HL-60/S4 treated with phorbol 12-myristate 13-acetate at 8.2 ng/mL for 4 days and 3 days (cell line): Measurements from ENCODE around the gene BMX.

Experiments used
- in situ Hi-C: fragments of 300-500 bp; cut with MboI; formaldehyde crosslinking; loops from 2 replicates; pipeline ENCODE4 v1.15.0; 2022; ENCODE audit warnings: low sequenced_read_pairs

BMX gene

DNA sequence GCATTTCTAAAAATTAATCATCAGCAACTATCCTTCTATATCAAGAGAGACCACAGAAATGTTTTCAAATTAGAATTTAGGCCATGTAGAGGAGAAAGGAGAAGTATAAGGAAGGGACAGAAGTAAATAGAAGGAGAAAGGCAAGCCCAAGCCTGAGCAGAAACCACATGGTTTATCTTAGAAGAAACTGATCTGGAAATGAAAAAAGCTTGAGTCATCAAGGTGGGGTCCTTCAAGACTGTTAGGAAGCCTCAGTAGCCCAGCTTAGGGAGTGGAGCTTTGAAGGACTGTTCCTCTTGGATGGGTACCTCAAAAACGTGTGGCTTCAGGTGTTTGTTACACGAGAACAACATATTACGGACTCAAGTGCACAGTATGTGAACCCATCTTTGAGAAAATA lies 4.5 kb downstream of the BMX start:
- in situ Hi-C loops: no loop called here

DNA sequence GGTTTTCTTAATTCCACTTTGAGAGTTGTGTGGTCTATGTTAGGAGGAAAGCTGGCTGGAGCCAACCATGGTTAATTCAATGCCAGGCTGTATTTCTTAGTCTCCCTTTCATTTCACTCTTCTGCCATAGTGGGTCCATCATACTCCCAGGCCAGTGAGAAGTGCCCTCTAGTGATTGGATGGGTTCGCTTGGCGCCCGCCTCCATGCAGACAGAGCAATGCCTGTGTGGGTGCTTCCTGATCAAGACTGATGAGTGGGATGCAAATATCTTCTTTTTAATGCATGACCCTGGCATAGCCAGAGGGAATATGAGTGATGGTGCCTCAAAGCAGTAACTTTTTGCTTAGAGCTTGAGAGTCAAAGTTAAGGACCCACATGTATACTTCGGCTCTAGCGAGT lies 6.4 kb downstream of the BMX start:
- in situ Hi-C loops: no loop called here

DNA sequence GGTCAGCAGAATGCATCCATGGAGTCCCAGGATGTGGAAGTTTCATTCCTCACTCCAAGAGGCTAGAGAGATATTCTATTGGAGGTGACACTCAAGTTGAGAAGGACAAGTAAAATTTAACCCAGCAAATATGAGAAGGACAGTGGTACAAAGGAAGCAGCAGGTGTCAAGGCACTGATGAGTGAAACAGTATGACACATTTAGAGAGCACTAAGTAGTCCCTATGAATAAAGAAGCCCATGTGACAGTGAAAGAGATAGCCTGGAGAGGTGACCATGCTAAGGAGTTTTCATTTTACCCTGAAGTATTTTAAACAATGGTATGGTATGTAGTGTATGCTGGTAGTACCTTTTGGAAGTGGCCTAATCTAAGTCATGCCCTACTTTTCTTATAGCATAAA lies 9.2 kb downstream of the BMX start:
- in situ Hi-C loops: no loop called here

DNA sequence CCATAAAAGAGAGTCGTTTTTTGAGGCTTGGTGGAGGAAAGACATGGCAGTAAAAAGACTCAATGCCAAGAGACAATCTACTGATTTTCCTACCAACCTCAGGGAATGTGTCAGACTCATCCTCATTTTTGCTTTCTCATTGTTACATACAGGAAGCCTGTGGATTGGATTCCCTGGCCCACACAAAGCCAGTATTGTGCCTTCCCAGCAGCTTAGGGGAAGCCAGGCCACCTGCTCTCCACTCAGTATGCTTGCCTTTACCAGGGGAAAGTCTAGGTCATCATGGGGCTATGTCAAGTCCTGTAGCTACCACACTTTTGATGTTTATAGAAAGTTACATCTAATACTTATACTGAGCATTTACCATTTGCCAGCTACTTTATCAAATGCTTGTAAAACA lies 11.0 kb downstream of the BMX start:
- in situ Hi-C loops: no loop called here

DNA sequence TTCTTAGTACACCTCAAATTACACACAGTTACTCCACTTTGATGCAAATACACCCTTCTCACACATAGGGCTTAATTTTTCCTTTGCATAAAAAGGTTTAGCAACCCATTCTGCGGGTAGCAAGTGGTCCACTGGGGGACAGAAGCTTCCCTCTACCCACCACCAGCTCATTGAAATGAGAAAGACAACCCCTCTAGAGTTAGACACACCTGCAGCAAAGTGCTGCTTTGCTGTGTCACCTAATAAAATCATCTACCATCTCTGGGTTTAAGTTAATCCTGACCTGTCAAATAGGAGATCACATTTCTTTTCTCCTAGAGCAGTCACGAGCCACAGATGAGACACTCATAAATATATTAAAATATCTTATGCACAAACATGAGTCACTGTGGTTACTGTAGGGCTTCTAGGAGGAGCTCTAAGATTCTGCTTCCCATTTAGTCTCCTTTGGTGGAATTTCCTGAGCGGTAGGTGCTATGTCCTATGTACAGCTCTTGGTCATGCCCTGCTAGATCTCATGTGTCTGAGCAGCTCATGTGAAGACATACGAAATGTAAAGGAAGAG lies 11.9 kb downstream of the BMX start:
- in situ Hi-C loops: no loop called here

DNA sequence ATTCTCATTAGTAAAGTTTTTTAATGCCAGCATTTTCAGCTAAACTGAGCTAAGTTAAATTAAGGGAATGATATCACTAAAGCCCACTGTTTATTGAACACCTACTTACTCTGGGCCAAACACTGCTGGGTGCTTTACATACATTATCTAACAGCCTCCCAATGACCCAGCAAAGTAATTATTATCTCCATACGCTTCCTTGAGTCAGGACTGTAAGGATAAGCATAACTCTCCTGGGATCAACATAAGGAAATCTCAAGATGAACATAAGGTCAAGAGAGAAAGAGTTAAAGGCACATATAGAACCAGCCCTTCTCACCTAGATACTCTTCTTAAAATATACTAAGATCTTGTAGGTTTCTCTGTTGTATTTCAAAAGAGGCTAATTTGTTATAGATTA lies 13.7 kb downstream of the BMX start:
- in situ Hi-C loops: no loop called here

DNA sequence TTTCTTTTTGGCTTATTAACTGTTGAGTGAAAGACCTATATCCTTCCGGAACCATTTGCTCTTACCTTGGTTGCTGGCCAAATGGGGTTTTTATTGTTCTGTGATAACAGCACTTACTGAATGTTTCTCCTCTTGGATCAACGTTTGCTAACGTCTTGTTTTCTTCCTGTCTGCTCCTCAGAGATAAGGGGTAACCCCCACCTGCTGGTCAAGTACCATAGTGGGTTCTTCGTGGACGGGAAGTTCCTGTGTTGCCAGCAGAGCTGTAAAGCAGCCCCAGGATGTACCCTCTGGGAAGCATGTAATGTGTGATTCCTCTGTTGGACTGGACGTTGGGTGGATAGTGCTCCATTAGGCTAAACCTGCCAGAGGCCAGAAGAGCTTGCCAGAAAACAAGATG lies 15.3 kb downstream of the BMX start:
- in situ Hi-C loops: no loop called here

DNA sequence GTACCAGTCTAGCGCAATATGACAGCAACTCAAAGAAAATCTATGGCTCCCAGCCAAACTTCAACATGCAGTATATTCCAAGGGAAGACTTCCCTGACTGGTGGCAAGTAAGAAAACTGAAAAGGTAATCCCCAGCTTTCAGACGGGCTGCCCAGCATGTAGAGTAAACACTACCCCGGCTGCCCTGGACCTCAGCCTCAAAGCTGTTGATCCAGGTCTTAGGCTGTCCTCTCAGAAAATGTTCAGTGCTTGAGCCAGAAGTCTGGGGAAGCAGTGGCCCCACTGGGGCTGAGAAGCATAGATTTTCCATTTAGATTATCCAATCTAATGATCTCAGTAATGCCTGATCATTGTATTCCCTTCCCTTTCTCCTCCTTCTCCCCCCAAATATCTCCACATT lies 21.9 kb downstream of the BMX start:
- in situ Hi-C loops: no loop called here

DNA sequence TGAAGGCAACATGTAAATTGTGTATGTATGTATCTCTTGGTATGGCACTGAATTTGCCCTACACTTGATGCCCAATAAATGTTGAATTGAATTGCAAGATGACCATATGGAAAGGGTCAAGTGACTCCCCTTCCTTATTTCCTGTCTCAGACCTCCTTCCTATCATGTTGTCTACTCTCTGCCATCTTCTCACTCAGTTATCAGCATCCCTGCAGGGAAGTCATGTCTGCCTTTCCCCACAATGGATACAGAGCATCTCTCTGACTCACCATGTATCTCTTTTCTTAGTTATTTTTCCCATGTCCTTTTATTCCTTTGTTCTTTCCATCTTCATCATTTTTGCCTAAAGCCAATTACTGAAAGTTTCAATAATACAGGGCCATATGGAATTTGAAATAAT lies 22.5 kb downstream of the BMX start:
- in situ Hi-C loops: no loop called here

DNA sequence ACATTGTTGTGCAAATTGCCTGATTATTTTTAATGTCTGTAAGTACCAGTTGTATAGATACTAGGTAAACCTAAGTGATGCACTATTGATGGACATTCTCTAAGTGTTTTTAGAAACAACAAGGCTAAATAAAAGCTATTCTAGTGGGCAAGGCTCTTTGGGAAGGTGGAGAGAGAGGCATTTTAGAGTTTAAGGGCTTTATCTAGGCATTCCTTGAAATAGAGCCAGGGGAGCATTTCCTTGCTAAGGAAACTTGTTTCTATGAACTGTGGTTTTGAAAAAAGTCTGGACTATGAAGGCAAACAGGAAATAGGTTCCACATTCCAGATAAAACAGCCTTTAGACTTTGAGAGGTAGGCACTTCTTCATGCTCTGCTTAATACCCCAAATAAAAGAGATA lies 23.8 kb downstream of the BMX start:
- in situ Hi-C loops: no loop called here

DNA sequence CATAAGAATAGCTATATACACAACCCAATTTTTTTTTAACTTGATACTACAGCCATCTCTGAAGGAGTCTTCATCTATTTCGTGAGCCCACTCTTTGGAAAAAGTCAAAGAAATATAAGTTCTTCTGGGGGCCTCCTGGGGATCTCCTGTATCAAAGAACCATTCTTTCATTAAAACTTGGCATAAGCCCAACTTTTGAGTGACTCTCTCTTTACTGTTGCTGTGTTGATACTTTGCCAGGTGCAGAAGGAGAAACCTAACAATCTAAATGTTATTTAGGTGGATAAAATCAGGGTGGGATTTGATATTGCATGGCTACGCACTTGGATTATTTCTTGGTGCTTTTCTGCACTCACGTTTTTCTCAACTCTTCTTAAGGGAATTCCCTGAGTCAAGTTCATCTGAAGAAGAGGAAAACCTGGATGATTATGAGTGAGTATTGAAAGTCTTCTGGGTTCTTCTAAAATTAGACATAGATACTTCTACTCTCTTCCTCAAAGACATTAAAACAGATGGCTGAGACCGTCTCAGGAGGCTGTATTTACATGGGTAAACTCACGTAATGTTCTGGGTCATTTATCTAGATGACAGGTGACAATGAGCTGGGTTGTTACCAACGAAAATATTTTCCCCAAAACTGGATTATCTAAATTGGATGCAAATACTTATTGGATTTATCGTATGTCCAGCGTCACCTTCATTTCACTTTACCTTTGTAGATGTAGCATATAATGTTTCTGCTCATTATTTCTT lies 25.2 kb downstream of the BMX start:
- in situ Hi-C loops: no loop called here

DNA sequence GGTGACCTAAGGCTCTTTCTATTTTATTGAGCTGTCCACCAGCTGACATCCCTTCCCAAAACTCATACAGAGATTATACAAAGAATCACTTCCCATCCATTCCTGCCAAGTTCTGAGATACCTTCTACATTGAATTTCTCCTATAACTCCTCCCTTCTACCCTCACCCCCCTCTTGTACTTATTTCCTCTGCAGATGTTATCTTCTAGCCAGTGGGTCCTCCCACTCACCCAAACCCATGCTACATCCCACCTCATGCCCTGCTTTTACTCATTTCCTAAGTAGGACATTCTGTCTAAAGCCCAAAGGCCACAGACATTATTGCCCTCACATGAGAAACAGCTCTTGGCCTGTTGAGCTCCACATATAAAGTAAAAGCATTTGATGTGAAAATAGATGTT lies 28.6 kb downstream of the BMX start:
- in situ Hi-C loops: no loop called here

DNA sequence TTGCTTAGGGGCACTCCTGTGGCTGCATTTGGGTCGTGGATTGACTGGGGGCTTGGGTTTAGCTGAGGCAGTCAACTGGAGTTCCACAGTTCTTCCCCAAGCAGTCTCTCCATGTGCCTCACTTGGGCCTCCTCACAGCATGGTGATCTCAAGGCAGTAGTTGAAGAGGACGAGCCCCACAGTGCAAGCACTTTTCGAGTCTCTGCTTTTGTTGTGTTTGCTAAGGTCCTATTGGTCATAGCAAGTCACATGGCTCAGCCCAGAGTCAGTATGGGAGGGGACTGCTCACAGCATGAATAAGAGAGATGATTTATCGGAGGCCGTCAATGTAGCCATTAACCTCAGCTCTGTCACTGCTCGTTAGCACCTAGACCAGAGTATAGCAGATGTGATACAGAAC lies 29.7 kb downstream of the BMX start:
- in situ Hi-C loops: no loop called here

DNA sequence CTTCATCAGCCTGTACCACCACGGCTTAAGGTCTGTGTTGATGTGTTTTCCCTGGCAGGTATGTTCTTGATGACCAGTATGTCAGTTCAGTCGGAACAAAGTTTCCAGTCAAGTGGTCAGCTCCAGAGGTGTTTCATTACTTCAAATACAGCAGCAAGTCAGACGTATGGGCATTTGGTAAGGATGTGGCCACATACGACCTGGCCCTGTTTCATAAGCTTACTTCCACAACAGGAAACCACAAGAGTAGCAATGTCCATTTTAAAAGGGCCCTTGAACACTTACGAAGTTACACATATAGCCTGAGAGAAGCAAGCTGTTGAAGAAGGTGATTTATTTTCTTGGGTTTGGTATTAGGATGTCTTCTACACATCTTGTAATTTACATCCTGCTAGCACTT lies 46.1 kb downstream of the BMX start:
- in situ Hi-C loops: no loop called here

DNA sequence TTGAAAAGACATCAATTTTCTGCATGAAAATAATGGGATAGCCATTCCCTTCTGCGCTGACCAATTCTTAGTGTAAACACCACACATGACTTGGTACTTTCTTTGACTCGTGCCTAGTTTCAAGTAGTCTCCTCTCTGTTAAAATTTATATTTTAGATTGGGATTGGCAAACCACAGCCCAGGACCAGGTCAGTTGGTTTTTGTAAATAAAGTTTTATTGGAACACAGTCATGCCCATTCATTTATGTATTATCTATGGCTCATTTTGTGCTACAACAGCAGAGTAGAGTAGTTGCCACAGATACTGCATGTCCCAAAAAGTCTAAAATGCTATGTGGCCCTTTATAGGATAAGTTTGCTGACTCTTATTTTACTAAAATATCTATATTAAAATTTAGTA lies 46.7 kb downstream of the BMX start:
- in situ Hi-C loops: no loop called here

DNA sequence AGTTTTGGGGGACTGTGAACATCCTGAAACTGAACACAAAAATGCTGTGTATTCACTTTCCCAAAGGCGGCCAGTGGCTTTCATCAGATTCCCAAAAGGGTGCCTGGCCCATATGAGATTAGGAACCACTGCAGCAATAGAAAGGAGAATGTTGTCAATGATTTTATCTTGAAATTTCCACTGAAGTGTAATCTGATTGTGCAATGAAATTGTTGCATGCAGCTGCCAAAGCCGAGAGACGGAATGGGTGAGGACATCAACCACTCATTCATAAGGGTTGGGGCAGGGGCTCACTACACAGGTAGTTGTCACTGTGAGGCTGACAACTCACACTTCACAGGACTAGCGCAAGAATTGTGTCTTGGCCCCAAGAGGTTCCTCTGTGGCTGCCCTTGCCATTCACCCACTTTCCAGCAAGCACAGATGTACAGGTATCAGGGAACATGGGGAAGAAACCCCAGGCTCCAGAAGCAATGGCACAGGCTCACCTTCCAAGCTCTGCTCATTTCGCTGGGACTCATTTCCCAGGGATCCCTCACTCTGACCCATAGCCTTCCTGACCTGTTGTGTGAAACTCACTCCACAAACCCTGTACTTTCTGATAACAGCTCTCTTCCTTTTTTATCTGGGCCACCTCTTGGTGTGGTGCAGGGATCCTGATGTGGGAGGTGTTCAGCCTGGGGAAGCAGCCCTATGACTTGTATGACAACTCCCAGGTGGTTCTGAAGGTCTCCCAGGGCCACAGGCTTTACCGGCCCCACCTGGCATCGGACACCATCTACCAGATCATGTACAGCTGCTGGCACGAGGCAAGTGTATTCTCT lies 48.8 kb downstream of the BMX start:
- in situ Hi-C loops: no loop called here

DNA sequence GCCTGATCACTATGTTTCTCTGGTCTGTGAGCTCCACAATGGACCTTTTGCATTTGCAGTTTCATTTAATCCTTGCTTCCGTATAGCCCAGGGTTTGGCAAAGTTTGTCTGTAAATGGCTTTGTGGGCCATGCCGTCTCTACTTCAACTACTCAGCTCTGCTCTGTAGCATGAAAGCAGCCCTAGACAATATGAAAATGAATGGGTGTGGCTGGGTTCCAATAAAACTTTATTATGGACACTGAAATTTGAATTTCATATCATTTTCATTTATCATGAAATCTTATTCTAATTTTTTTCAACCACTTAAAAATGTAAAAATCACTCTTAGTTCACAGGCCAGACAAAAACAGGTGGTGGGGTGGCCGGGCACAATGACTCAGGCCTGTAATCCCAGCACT lies 58.6 kb downstream of the BMX start:
- in situ Hi-C loops: no loop called here

DNA sequence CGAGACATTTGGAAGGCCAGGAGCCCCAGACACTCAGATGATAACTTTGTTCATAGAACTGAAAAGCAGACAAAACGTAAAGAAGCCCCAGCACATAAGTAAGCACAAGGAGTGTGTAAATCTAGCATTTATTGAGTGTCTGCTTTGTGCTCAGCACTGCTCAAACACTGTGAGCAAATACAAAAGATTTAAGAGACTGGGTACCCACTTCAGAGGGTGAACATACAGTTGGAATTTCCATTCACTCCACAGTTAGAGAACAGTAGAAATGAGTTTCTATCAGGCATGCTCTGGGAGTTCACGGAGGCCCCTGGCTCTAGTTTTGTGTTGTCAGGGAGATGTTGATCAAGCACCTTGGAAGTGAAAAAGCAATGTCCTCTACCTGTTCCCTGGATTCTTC lies 60.3 kb downstream of the BMX start:
- in situ Hi-C loops: no loop called here

DNA sequence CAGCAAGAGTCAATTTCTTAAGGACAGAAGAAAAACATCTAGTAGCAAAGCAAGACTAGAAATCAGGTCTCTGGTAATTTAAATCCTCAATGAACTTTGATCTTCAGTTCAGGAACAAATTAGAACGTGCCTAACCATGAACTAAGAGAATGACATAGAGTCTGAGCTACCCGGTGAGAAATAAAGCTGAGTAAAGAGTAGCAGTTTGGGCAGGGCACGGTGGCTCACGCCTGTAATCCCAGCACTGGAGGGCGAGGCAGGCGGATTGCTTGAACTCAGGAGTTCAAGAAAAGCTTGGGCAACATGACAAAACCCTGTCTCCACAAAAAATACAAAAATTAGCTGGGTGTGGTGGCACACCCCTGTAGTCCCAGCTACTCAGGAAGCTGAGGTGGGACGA lies 62.4 kb downstream of the BMX start:
- in situ Hi-C loops: no loop called here

DNA sequence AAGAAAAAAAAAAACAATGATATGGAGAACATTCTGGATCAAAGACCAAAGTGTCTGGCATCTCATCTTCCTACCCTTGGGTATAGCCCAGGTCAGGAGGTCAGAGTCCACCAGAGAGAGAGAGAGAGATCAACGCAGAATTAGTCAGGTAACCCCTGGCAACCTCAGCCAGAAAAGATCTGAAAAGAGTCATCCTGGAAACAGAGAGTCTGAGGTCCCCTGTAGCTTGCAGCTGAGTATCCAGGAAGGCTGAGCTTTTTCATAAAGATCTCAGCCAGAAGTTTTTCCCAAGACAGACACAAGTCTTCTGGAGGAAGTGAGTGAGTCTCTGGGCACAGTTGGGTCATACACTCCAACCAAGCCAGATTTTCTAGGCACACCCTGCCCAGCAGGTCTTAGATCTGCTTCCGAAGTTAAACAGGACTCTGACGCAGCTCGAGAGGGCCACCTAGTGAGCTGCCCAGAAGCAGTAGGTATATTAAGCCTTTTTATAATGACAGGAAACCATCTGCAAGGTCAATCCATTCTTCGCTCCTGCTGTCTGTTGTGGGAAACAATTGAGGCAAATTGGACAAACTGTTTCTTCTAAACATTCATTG lies 64.5 kb downstream of the BMX start:
- in situ Hi-C loops: no loop called here

DNA sequence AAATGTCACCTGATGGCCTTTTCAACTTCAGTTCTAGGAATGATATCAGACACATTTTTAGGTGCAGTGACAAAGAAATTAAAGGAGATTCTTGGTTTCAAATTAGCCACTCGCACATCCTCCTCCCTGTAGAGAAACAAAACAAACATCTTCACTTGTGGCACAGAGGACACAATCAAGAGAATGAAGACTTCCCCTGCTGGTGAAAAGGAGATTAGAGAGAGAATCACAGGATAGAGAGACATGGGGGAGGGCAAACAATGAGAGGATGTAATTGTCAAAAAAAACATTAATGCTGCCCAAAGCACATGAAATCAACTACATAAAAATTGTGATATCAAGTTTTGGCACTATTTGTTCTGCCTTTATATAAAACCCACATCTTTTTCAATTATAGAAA lies 65.6 kb downstream of the BMX start:
- in situ Hi-C loops: no loop called here

DNA sequence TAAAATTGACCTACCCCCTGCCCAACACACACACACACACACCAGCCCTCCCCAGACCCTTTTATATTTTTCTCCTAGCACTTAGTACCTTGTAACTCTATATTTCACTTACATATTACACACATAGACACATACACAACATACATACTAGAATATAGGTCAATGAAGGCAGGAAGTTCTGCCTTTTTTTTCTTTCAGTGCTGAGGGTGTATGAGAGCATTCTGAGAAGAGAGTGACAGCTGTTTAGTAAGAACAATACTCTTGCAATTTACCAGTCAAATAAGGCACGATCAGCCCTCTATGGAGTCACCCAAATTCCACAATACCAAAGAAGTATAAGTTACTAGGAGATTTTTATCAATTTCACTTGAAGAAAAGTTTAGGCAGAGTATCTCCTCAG lies 66.7 kb downstream of the BMX start:
- in situ Hi-C loops: no loop called here
